MM.1S (cell line): ENCODE data around the gene DCHS1.

Experiments
- DNase-seq: peaks from one replicate; pipeline ENCODE4 v3.0.0-alpha.2; 2015
- H2AFZ ChIP-seq: fragments of 300-600 bp; sonication (generic); 2 replicates; pipeline ENCODE4 v1.6.0; 2016; ENCODE audit warnings: antibody characterized with exemption, low read length
- H3F3A ChIP-seq: fragments of 300-600 bp; sonication (generic); 2 replicates; pipeline ENCODE4 v1.6.1; 2016; ENCODE audit warnings: mild to moderate bottlenecking, antibody characterized with exemption, low read length, moderate library complexity, mixed read lengths; ENCODE audit not compliant: insufficient read depth
- H3K27ac ChIP-seq: fragments of 300-600 bp; sonication (generic); 2 replicates; pipeline ENCODE4 v1.5.1; 2016; ENCODE audit warnings: mild to moderate bottlenecking, low read length
- H3K27me3 ChIP-seq: fragments of 300-600 bp; sonication (generic); replicated peaks from 2 replicates; pipeline ENCODE4 v1.6.0; 2016; ENCODE audit warnings: low read length; ENCODE audit not compliant: insufficient read depth
- H3K36me3 ChIP-seq: fragments of 300-600 bp; sonication (generic); replicated peaks from 2 replicates; pipeline ENCODE4 v1.6.1; 2016; ENCODE audit warnings: mild to moderate bottlenecking, low read length, mixed read lengths; ENCODE audit not compliant: insufficient read depth
- H3K4me1 ChIP-seq: fragments of 300-600 bp; sonication (generic); 2 replicates; pipeline ENCODE4 v1.6.1; 2016; ENCODE audit warnings: low read length, mixed read lengths
- H3K4me2 ChIP-seq: fragments of 300-600 bp; sonication (generic); 2 replicates; pipeline ENCODE4 v1.6.0; 2016; ENCODE audit warnings: low read depth, low read length
- H3K4me3 ChIP-seq: fragments of 300-600 bp; sonication (generic); 2 replicates; pipeline ENCODE4 v1.5.1; 2016; ENCODE audit warnings: low read length, mixed read lengths
- H3K79me2 ChIP-seq: fragments of 300-600 bp; sonication (generic); 2 replicates; pipeline ENCODE4 v1.6.1; 2016; ENCODE audit warnings: mixed run types, low read length, mixed read lengths
- H3K9ac ChIP-seq: fragments of 300-600 bp; sonication (generic); 2 replicates; pipeline ENCODE4 v1.6.1; 2016; ENCODE audit warnings: low read length, mixed read lengths
- H3K9me2 ChIP-seq: fragments of 300-600 bp; sonication (generic); replicated peaks from 2 replicates; pipeline ENCODE4 v1.6.1; 2016; ENCODE audit warnings: mild to moderate bottlenecking, low read length, mixed read lengths; ENCODE audit not compliant: insufficient read depth
- H3K9me3 ChIP-seq: fragments of 300-600 bp; sonication (generic); replicated peaks from 2 replicates; pipeline ENCODE4 v1.6.1; 2016; ENCODE audit warnings: mild to moderate bottlenecking, low read length, mixed read lengths; ENCODE audit not compliant: insufficient read depth
- H4K20me1 ChIP-seq: fragments of 300-600 bp; sonication (generic); 2 replicates; pipeline ENCODE4 v1.6.1; 2016; ENCODE audit warnings: mild to moderate bottlenecking, low read length, moderate library complexity, mixed read lengths; ENCODE audit not compliant: insufficient read depth
- EZH2 ChIP-seq: fragments of 300-600 bp; sonication (generic); optimal IDR thresholded peaks from 2 replicates; pipeline ENCODE3; 2017; ENCODE audit warnings: low read depth, mild to moderate bottlenecking, antibody characterized with exemption, low read length, mixed read lengths
- EZH2phosphoT487 ChIP-seq: fragments of 300-600 bp; sonication (generic); IDR thresholded peaks from 2 replicates; pipeline ENCODE4 v1.6.1; 2018; ENCODE audit warnings: antibody characterized with exemption, low read length
- TF ChIP-seq, protein P1 (sequence below): fragments of 300-600 bp; sonication (generic); IDR thresholded peaks from 2 replicates; pipeline ENCODE4 v1.5.1; 2016; ENCODE audit warnings: antibody characterized with exemption, low read length, mixed read lengths

DCHS1 gene

GRCh38 chr11:6578134-6578533 is 77.5 kb downstream of the DCHS1 start:
- peaks cover 19% of the 10 kb centered on the region; the same call in 1 of the 2 replicates for H3K79me2 ChIP-seq
- no peaks in the 10 kb centered on the region for H3K4me1 ChIP-seq
- no peak for DNase-seq
- no peak overlapping the region for H2AFZ ChIP-seq
- no peaks in the 10 kb centered on the region for H4K20me1 ChIP-seq
- H3K36me3 ChIP-seq, result no peaks in the 10 kb centered on the region
- H3K9ac ChIP-seq, result no peak overlapping the region
- TF ChIP-seq, protein P1, sequence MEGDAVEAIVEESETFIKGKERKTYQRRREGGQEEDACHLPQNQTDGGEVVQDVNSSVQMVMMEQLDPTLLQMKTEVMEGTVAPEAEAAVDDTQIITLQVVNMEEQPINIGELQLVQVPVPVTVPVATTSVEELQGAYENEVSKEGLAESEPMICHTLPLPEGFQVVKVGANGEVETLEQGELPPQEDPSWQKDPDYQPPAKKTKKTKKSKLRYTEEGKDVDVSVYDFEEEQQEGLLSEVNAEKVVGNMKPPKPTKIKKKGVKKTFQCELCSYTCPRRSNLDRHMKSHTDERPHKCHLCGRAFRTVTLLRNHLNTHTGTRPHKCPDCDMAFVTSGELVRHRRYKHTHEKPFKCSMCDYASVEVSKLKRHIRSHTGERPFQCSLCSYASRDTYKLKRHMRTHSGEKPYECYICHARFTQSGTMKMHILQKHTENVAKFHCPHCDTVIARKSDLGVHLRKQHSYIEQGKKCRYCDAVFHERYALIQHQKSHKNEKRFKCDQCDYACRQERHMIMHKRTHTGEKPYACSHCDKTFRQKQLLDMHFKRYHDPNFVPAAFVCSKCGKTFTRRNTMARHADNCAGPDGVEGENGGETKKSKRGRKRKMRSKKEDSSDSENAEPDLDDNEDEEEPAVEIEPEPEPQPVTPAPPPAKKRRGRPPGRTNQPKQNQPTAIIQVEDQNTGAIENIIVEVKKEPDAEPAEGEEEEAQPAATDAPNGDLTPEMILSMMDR, result no peak
- TF ChIP-seq EZH2phosphoT487, result no peak
- no peak for TF ChIP-seq EZH2
- no peak overlapping the region for H3K27ac ChIP-seq
- no peaks in the 10 kb centered on the region for H3K27me3 ChIP-seq
- H3K4me2 ChIP-seq, result no peak overlapping the region
- no peaks in the 10 kb centered on the region for H3K9me3 ChIP-seq
- H3K4me3 ChIP-seq, result no peak overlapping the region
- no peaks in the 10 kb centered on the region for H3F3A ChIP-seq
- no peaks in the 10 kb centered on the region for H3K9me2 ChIP-seq

GRCh38 chr11:6576471-6577373 is 78.9 kb downstream of the DCHS1 start:
- TF ChIP-seq EZH2 (no peak), EZH2phosphoT487 (no peak)
- TF ChIP-seq, protein P1, result no peak

GRCh38 chr11:6574816-6575715 is 80.5 kb downstream of the DCHS1 start:
- H3K27me3 ChIP-seq, result no peaks in the 10 kb centered on the region
- no peaks in the 10 kb centered on the region for H3K4me1 ChIP-seq
- no peak for DNase-seq
- H3K27ac ChIP-seq, result no peak overlapping the region
- no peak overlapping the region for H3K9ac ChIP-seq
- no peak overlapping the region for H3K4me2 ChIP-seq
- no peaks in the 10 kb centered on the region for H3K36me3 ChIP-seq
- H3K4me3 ChIP-seq, result no peak overlapping the region
- H4K20me1 ChIP-seq, result no peaks in the 10 kb centered on the region
- no peak overlapping the region for H2AFZ ChIP-seq
- no peaks in the 10 kb centered on the region for H3K9me2 ChIP-seq
- TF ChIP-seq EZH2phosphoT487 (no peak), EZH2 (no peak)
- TF ChIP-seq, protein P1, result no peak
- no peaks in the 10 kb centered on the region for H3K79me2 ChIP-seq
- H3K9me3 ChIP-seq, result no peaks in the 10 kb centered on the region
- H3F3A ChIP-seq, result no peaks in the 10 kb centered on the region

More at GRCh38 chr11:6576471-6577373, 78.9 kb downstream of the DCHS1 start:
- no peaks in the 10 kb centered on the region for H3K9me2 ChIP-seq
- no peaks in the 10 kb centered on the region for H3K27me3 ChIP-seq
- no peaks in the 10 kb centered on the region for H3F3A ChIP-seq
- H3K9me3 ChIP-seq, result no peaks in the 10 kb centered on the region
- peaks cover 7% of the 10 kb centered on the region; the same call in 1 of the 2 replicates for H3K79me2 ChIP-seq
- H2AFZ ChIP-seq, result no peak overlapping the region
- no peaks in the 10 kb centered on the region for H3K36me3 ChIP-seq
- no peak overlapping the region for H3K4me3 ChIP-seq
- H3K9ac ChIP-seq, result no peak overlapping the region
- H3K27ac ChIP-seq, result no peak overlapping the region
- H3K4me2 ChIP-seq, result no peak overlapping the region
- no peaks in the 10 kb centered on the region for H4K20me1 ChIP-seq
- no peak for DNase-seq
- H3K4me1 ChIP-seq, result no peaks in the 10 kb centered on the region
